Endodermal cell (in vitro differentiated cells): Measurements from ENCODE around the gene COPE. TPM values are rescaled to one million over a fixed set of nuclear protein-coding genes. Genes with fewer than 3 reads are reported as not detected.

Experiments used
- DNase-seq: peaks from one replicate; pipeline ENCODE4 v3.0.0-alpha.2; 2017
- H3K27ac ChIP-seq: 2 replicates; pipeline ENCODE4 v1.5.1; 2013; ENCODE audit warnings: mild to moderate bottlenecking, low read depth, low read length, moderate library complexity
- H3K27me3 ChIP-seq: 2 replicates; pipeline ENCODE4 v1.6.1; 2013; ENCODE audit warnings: mild to moderate bottlenecking, low read length, moderate library complexity; ENCODE audit not compliant: insufficient read depth, control insufficient read depth, poor library complexity, severe bottlenecking
- H3K36me3 ChIP-seq: 2 replicates; pipeline ENCODE4 v1.7.0; 2013; ENCODE audit warnings: mild to moderate bottlenecking, low read length, moderate library complexity; ENCODE audit not compliant: control insufficient read depth, insufficient read depth
- H3K4me1 ChIP-seq: one replicate; pipeline ENCODE4 v1.7.0; 2013; ENCODE audit warnings: low read length; ENCODE audit not compliant: control insufficient read depth, insufficient read depth
- H3K4me3 ChIP-seq: 2 replicates; pipeline ENCODE4 v1.5.1; 2013; ENCODE audit warnings: mild to moderate bottlenecking, low read length, moderate library complexity
- H3K9ac ChIP-seq: 2 replicates; pipeline ENCODE4 v1.6.1; 2013; ENCODE audit warnings: mild to moderate bottlenecking, low read length, moderate library complexity; ENCODE audit not compliant: poor library complexity, severe bottlenecking; ENCODE audit errors: extremely low read depth
- H3K9me3 ChIP-seq: 2 replicates; pipeline ENCODE4 v1.6.1; 2013; ENCODE audit warnings: mild to moderate bottlenecking, low read length, moderate library complexity; ENCODE audit not compliant: control insufficient read depth
- H3K27ac Mint-ChIP-seq: 2 replicates; pipeline ENCODE4 v1.8.0; 2020; ENCODE audit warnings: mixed read lengths
- H3K27me3 Mint-ChIP-seq: 2 replicates; pipeline ENCODE4 v1.8.0; 2021; ENCODE audit warnings: mild to moderate bottlenecking, mixed read lengths; ENCODE audit not compliant: insufficient read depth
- H3K36me3 Mint-ChIP-seq: 2 replicates; pipeline ENCODE4 v1.8.0; 2020; ENCODE audit warnings: low read depth, mixed read lengths
- H3K4me1 Mint-ChIP-seq: 2 replicates; pipeline ENCODE4 v1.8.0; 2020; ENCODE audit warnings: mixed read lengths
- H3K4me3 Mint-ChIP-seq: 2 replicates; pipeline ENCODE4 v1.8.0; 2020; ENCODE audit warnings: mild to moderate bottlenecking, moderate library complexity, mixed read lengths
- H3K9me3 Mint-ChIP-seq: 2 replicates; pipeline ENCODE4 v1.8.0; 2020; ENCODE audit warnings: mild to moderate bottlenecking, mixed read lengths
- CTCF ChIP-seq: fragments of 200-600 bp; sonication (generic); conservative IDR thresholded peaks from 2 replicates; pipeline ENCODE4 v1.5.0; 2021; ENCODE audit warnings: antibody characterized with exemption, mild to moderate bottlenecking
- WGBS, 2 experiments: methylation state at CpG; one replicate each; pipeline versions ENCODE4 v1.1.5 to v1.1.7; 2013; ENCODE audit warnings: missing lambda C conversion rate in 2 of 2, mixed read lengths in 1 of 2; ENCODE audit not compliant: insufficient coverage in 1 of 2, insufficient read length in 1 of 2; 5-methylcytosine and 5-hydroxymethylcytosine counted together
- total RNA-seq, 2 donors: library from RNA; stranded (reverse); fragmentation: NEBNext Ultra II Directional in 1 of 2; extraction: Animal tissue kit (Norgen Biotek cat#: 25700) in 1 of 2; gene quantifications; 2 replicates in 1 of 2; 3 replicates in 1 of 2; pipeline ENCODE4 v1.2.1, GENCODE V29; 2021

Gene COPE
- total RNA-seq, 2 donors from 2014 or later, result 226 to 241 TPM

GRCh38 chr19:18941628-18942354 is 22.6 kb upstream of the COPE start:
- peaks cover 14% of the 10 kb centered on the region for H3K27me3 ChIP-seq
- no peak overlapping the region for H3K9ac ChIP-seq
- H3K27ac ChIP-seq, result no peak overlapping the region
- peak; percentile 59 for DNase-seq
- H3K36me3 Mint-ChIP-seq, result peaks cover 16% of the 10 kb centered on the region
- H3K27ac Mint-ChIP-seq, result no peak overlapping the region
- H3K4me1 ChIP-seq, result no peaks in the 10 kb centered on the region
- H3K4me1 Mint-ChIP-seq, result peaks cover 7% of the 10 kb centered on the region
- no peaks in the 10 kb centered on the region for H3K9me3 ChIP-seq
- H3K4me3 ChIP-seq, result no peak overlapping the region
- peak overlapping the region; percentile 75 for H3K4me3 Mint-ChIP-seq
- H3K27me3 Mint-ChIP-seq, result peaks cover 56% of the 10 kb centered on the region
- H3K36me3 ChIP-seq, result no peaks in the 10 kb centered on the region
- TF ChIP-seq CTCF, result no peak
- 77 to 78% methylated on average over 17 to 18 of the region's 18 CpGs for WGBS, 2 experiments
- no peaks in the 10 kb centered on the region for H3K9me3 Mint-ChIP-seq

DNA sequence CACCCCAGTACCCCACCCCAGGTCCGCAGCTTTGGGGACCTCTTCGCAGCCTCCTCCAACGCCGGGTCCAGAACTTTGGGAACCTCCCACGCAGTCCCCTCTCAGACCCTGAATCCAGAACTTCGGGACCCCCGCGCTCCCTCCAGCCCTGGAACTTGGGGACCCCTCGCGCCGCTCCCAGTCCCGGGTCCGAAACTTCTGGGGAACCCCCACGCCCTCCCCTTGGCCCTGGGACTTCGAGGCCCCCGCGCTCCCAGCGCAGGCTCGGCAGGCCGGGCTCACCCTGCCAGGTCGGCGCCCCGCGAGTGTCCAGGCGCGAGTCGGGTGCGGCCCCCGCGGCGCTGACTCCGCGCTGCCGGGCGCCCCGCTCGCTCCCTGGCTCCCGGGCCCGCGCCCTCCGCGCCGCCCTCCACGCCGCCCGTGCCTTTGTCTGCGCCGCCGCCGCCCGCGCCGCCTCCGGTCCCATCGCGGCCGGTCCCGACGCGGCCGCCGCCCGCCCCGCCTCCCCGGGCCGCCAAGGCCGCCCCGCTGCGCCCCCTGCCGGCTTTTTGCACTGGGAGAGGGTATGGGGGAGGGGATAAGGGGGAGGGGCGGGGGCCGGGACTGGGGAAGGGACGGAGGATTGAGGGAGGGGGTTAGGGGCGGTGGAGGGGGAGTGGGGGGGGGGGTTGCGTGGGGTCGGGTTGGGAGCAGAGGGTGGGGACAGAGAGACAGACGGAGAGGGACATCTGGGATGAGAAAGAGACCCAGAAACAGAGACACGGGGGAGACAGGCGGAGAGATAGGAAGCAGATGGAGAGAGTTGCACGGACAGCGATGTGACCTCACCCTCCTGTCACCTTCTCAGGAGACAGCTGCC is 21.8 kb upstream of the COPE start, which contains the start of gene HOMER3:
TSS of gene HOMER3 (minus strand) at position 449 of the 859 bp plus-strand sequence. CDS start 2,235 bp downstream, outside the sequence.
- 2 to 7% methylated on average over 23 to 66 of the region's 81 CpGs for WGBS, 2 experiments
- peak within 1 kb of the TSS; percentile 82 for H3K27ac Mint-ChIP-seq

More for the DNA sequence above, 21.8 kb upstream of the COPE start, which contains the start of gene HOMER3:
- Histone ChIP-seq H3K4me1 (no peaks in the 10 kb centered on the region), H3K36me3 (no peaks in the 10 kb centered on the region), H3K4me3 (peak within 1 kb of the TSS; percentile 82), H3K27me3 (peaks cover 14% of the 10 kb centered on the region), H3K9ac (peak within 1 kb of the TSS; percentile 59), H3K9me3 (no peaks in the 10 kb centered on the region), H3K27ac (peak within 1 kb of the TSS; percentile 49)
- H3K27me3 Mint-ChIP-seq, result peaks cover 53% of the 10 kb centered on the region
- H3K4me1 Mint-ChIP-seq, result peaks cover 7% of the 10 kb centered on the region
- TF ChIP-seq CTCF, result peak; percentile 25
- peak within 1 kb of the TSS; percentile 75 for H3K4me3 Mint-ChIP-seq
- H3K36me3 Mint-ChIP-seq, result peaks cover 16% of the 10 kb centered on the region
- DNase-seq, result peak; percentile 88
- no peaks in the 10 kb centered on the region for H3K9me3 Mint-ChIP-seq
